ENCODE results near the gene IKZF2. TPM values are rescaled to one million over a fixed set of nuclear protein-coding genes. Genes with fewer than 3 reads are reported as not detected.

The IKZF2 gene
- total RNA-seq, 1 experiment from 2014 or later, result 0.14 TPM

DNA sequence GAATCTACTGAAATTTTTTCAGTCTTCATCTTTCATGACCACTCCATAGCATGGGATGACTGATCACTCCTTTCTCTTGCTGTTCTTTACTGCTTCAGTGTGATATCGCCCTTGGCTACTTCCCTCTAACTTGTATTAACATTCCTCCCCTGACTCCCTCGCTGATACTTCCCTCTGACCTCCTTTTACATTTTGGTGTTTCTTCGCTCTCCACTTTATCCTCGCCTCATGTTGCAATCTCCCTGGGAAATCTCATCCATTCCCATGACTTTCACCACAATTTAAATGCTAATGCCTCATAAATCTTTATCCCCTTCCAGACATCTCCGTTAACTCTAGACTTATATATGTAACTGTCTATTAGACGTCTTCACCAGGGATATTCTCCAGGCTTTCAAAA is 167.3 kb downstream of the IKZF2 start:
- in situ Hi-C loops (cut with HindIII; ENCODE audit: low pct_unique_long_range_greater_than_20kb, low sequenced_read_pairs), result no loop called here

DNA sequence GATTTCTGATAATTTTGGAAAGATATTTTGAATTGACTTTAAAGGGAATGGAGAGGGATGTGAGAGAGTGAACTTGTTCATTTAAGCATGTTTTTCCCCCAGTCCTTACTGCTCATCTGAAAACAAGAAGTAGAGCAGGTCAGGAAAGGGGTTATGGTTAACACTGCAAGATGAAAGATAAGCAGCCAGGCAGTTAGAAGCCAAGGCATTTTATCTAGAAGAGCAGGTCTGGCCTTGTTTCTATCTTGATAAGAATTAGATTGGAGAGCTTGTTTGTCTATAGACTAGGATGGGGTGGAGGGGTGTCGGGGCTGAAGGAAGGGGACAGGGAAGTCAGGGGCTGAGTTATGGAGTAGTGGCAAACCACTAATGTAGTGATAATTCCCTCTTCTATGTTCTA is 171.6 kb downstream of the IKZF2 start:
- DNase-seq (ENCODE audit: low read depth), result no peak
- in situ Hi-C loops (cut with HindIII; ENCODE audit: low pct_unique_long_range_greater_than_20kb, low sequenced_read_pairs), result no loop called here

More for the DNA sequence above, 167.3 kb downstream of the IKZF2 start:
- DNase-seq (ENCODE audit: low read depth), result no peak

DNA sequence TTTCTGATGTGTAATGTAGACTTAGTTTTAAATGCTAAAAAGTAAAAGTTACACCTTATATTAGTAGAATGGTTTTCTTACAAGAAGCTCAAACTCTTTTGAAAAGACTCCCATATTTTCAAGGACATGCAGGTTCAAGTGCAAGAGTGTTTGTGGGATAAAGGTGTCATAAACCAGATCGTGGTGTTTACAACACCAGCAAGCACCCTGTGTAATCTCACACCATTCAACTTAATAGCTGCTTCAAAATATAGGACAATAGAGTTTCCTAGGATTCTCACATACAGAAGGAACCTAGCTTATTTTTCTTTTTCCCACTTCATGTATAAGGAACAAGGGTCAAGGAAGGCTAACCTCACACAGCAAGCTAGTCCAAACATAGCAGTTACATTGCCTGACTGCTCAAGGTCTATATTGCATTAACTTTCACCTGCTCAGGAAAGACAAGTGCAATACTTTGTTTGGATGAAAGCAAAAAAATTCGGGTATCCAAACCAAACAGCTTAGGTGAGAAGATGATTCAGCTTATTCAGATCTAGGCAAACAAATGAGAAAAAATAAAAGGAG is 172.3 kb downstream of the IKZF2 start:
- in situ Hi-C loops (cut with HindIII; ENCODE audit: low pct_unique_long_range_greater_than_20kb, low sequenced_read_pairs), result no loop called here
- DNase-seq (ENCODE audit: low read depth), result no peak

DNA sequence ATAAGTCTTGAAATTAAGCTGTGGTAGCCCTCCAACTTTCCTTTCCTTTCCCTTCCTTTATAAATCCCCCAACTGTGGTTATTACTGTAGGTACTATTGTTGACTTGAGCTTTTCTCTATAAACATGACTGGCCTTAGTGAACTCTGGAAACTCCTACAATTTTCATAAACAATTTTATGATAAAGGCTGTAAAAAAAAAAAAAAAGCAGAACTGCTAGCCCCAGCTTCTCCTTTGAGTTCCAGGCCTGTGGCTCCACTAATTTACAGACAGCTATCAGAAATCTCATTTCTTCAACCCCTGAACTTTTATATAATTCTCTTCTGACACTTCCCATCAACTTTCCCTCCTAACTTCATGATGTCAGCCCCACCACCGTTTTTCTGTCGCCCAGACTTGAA is 174.3 kb downstream of the IKZF2 start:
- in situ Hi-C loops (cut with HindIII; ENCODE audit: low pct_unique_long_range_greater_than_20kb, low sequenced_read_pairs), result no loop called here

DNA sequence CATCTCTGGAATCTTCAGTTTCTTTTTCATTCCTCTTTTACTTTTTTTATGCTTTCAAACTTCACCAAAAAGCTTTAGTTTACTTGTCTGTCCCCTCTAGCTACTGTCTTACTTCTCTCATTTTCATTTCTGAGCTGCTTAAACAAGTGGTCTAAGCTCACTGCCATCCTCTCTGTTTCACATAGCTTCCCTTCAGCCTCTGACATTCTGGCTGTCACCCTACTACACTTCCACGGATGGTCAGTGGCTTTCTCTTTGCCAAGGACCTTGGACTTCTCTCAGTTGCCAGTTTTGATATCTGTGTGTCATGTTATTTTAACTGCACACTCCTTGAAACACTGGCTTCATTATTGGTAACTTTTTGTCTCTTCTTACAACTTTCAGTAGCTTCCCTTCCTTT is 176.1 kb downstream of the IKZF2 start:
- in situ Hi-C loops (cut with HindIII; ENCODE audit: low pct_unique_long_range_greater_than_20kb, low sequenced_read_pairs), result no loop called here
- DNase-seq (ENCODE audit: low read depth), result no peak

More for the DNA sequence above, 174.3 kb downstream of the IKZF2 start:
- no peak for DNase-seq (ENCODE audit: low read depth)

DNA sequence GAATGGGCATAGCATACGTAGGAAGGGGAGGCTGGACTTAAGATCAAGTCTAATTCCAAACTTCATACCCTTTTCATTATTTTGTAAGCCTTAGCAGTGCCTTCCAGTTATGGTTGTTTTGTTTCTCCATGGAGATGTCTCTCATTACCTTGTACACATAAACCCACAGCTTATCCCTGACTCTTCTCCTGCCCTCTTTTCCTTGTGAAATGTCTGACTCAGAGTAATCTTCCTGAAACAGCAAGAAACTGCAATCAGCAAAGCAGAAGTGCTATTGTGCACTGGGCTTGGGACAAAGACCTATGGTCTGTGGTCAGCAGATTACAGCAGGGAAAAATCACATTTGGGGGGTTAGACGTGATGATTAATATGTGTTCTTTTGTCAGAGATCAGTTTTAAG is 176.7 kb downstream of the IKZF2 start:
- in situ Hi-C loops (cut with HindIII; ENCODE audit: low pct_unique_long_range_greater_than_20kb, low sequenced_read_pairs), result no loop called here
- no peak for DNase-seq (ENCODE audit: low read depth)

DNA sequence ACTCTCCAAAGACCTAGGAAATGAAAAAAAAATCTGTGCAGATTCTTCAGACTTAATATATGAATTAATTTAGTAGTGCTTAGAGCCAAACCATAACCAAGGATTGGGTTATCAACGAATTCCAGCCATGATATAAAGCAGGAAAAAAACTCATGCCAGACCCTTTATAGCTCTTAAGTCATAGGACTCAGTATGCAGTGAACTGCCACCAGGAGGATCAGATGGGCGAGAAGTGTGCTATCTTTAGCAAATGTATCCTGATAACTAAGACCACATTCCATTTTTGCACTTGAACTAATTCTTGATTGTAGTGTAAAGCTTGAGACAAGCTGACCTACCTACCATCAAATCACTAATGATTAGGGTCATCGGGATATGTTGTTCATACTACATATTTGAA is 178.1 kb downstream of the IKZF2 start:
- no peak for DNase-seq (ENCODE audit: low read depth)
- in situ Hi-C loops (cut with HindIII; ENCODE audit: low pct_unique_long_range_greater_than_20kb, low sequenced_read_pairs), result no loop called here

DNA sequence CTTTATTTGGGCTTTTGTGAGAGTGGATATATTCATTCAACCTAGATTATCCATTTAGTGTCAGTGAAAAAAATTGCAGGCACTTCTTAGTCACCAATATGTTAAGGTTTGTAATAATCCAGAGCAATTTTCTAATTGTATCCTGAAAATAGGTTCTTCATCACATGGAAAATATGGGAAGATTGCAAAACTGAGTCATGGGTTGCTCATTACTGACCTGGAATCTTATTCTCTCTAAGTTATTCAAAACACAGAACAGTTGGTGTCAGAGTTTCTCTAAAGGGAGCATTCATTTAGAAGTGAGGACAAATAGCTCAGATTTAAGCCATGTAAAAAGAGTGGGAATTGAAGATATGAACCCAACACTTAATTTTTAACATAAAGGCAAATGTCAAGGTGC is 181.3 kb downstream of the IKZF2 start:
- DNase-seq (ENCODE audit: low read depth), result no peak
- in situ Hi-C loops (cut with HindIII; ENCODE audit: low pct_unique_long_range_greater_than_20kb, low sequenced_read_pairs), result no loop called here

DNA sequence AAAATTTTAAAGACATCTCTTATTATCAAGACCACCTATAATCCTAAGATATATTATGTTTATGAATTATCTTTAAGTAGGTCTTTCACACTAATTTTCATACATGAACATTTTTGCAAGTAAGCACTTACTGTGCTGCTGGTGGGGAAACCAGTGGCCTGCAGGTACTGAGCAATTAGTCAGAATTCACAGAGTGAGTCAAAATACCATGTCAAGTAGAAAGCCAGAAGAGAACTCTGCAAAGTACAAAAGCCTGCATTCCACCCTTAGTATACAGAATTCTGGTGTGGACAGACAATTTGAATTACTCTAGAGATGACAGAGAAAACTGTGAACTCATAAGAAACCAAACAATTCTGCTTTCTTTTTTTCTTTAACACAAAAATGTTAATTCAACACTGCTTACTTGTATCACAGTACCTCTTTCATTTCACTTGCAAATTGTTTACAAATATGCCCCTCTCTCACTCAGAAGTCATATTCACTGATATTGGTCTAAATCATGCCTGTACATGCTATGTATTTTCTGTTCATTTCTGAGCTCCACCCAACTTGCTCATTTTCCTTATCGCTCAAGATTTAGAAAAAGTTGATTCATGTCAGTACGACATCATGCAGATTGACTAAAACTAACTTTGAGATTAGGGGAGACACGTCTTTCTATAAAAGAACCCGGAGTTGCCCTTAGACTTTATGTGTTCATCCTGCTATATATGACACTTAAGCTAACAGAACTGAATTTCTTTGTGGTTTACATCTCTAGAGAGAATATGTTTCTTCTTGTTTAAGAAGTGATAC is 182.9 kb downstream of the IKZF2 start:
- DNase-seq (ENCODE audit: low read depth), result no peak
- in situ Hi-C loops (cut with HindIII; ENCODE audit: low pct_unique_long_range_greater_than_20kb, low sequenced_read_pairs), result no loop called here

DNA sequence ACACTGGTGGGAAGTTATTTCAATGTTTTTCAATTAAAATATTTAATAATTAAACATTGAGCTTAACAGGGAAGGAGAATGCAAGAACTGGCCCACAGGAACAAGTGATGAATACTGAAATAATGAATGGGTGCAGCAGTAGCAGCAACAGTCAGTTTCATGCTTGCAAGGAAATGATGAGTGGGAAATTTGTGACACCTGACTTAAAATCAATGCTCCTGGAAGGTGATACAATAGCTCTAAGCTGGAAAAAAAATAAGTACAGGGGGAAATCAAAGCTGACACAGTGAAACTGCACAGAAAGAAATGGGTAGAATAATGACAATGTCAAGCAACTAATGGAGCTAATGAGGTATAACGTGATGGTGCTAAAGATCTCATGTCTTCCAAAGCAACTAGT is 184.5 kb downstream of the IKZF2 start:
- no peak for DNase-seq (ENCODE audit: low read depth)
- in situ Hi-C loops (cut with HindIII; ENCODE audit: low pct_unique_long_range_greater_than_20kb, low sequenced_read_pairs), result no loop called here

DNA sequence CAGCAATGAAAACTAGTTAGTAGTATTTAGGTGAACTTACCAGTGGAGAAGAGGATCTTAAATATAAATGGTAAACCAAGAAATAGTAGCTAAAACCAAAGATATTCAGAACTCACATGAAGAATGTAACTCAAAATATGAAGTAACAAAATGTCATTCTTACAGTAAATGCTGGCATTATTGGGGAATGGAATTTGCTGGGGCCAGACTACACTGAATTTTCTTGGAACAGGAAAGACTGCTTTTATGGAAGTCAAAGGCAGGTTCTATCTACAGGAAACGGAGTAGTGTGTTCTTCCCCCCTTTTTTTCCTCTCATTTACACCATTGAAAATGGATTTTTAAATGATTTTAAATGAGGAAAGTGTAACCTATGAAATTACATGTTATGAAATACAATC is 188.7 kb downstream of the IKZF2 start:
- in situ Hi-C loops (cut with HindIII; ENCODE audit: low pct_unique_long_range_greater_than_20kb, low sequenced_read_pairs), result no loop called here

DNA sequence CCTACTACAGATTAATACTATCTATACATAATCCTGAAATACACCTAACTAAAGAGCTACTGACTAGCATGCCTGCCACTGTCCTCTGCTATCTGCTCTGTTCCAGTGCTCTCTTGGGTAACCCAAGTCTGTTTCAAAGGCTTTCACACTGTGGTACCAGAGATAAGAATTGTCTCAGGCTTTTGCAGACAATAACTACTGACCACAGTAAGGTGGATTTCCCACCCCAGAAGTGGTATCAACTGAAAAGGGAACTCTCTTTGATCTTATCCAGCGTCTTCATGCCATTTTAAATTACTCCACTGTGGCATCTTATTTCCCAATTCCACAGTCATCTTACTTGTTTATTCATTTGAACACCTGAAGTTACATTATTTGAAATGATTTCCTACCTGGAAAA is 190.2 kb downstream of the IKZF2 start:
- in situ Hi-C loops (cut with HindIII; ENCODE audit: low pct_unique_long_range_greater_than_20kb, low sequenced_read_pairs), result no loop called here

More for the DNA sequence above, 188.7 kb downstream of the IKZF2 start:
- no peak for DNase-seq (ENCODE audit: low read depth)

DNA sequence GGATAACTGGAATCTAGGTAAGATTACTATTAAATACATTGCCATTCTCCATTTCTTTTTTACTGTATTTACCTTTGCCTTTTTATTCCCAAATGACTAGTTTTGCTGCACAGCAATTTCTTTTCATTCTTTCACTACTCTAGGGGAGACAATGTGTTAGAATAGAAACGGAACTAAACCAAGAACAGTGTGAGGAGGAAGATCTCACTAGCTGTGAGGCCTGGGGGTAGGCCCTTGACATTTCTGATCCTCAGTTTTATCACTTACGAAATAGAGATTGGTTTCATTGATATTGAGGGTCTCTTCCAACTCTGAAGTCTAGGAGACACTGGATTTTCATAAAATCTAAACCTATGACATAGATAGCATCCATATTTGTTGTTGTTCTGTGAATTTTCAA is 191.1 kb downstream of the IKZF2 start:
- in situ Hi-C loops (cut with HindIII; ENCODE audit: low pct_unique_long_range_greater_than_20kb, low sequenced_read_pairs), result no loop called here
- no peak for DNase-seq (ENCODE audit: low read depth)

More for the DNA sequence above, 190.2 kb downstream of the IKZF2 start:
- no peak for DNase-seq (ENCODE audit: low read depth)

DNA sequence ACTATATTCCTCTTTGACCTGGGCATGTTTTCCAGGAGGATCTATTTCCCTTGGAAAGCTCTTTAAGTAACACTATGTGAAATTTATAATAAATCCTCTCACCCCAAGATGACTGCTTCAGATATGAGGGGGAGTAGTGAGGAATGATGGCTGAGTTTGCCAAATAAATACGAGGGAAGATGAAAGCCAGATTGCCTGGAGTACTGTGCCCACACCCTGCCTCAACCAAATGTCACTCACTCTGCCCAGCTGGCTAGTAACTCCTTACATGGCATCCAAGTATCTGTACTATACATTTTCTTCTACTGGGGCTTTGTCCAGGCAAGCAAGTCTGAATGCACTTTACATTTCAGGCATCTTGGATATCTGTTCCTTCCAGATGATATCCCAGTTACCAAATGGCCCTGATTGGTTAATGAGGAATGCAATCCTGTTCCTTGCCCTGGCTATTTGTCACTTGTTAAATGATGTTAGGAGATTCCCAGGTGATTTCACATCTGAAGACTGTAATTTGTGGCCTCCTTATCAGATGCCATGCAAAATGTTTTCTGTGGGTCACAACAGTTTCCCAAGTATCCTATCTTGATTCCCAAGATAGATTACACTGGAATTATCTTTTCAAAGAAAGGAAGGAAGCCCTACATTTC is 191.8 kb downstream of the IKZF2 start:
- in situ Hi-C loops (cut with HindIII; ENCODE audit: low pct_unique_long_range_greater_than_20kb, low sequenced_read_pairs), result no loop called here
- no peak for DNase-seq (ENCODE audit: low read depth)

DNA sequence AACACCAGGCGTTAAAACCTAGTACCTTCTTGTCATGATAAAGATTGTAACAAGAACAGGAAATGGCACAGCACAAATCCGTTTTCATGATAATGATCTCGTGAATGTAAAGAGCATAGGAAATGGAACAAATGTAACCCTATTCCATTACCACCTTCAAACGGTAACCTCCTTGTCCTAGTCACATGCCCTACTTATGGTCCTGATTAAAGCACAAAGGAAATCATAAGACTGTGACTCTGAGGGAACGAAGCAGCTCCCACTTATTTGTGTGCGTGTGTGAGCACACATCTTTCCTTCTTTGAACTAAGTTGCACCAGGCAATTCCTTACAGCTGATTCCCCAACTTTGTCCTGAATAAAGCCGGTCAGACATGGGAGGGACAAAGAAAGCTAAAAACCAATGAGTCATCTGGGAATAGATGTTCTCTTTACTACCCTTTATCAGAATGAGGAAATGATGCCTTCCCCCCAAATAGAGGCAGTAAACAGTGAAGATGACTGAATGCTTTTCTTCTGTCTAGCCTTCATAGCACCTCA is 192.6 kb downstream of the IKZF2 start:
- in situ Hi-C loops (cut with HindIII; ENCODE audit: low pct_unique_long_range_greater_than_20kb, low sequenced_read_pairs), result no loop called here
- no peak for DNase-seq (ENCODE audit: low read depth)

DNA sequence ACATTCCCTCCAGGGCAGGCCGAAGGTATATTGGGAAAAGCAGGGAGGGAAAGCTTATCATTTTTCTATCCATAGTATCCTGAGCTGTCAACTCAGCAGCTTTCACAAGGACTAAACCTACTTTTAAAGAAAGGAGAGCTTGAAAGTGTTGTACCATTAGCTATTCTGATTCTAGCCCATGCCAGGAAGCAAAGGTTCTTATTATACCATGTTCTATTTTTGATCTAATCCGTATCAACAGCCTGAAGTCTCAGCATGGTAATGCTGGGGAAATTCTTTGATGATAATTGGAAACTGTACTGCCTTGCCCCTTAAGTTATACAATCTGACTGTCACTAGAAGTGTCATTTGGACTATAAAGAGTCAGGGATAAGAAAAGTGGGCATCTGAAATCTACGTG is 193.3 kb downstream of the IKZF2 start:
- in situ Hi-C loops (cut with HindIII; ENCODE audit: low pct_unique_long_range_greater_than_20kb, low sequenced_read_pairs), result no loop called here
- DNase-seq (ENCODE audit: low read depth), result no peak

DNA sequence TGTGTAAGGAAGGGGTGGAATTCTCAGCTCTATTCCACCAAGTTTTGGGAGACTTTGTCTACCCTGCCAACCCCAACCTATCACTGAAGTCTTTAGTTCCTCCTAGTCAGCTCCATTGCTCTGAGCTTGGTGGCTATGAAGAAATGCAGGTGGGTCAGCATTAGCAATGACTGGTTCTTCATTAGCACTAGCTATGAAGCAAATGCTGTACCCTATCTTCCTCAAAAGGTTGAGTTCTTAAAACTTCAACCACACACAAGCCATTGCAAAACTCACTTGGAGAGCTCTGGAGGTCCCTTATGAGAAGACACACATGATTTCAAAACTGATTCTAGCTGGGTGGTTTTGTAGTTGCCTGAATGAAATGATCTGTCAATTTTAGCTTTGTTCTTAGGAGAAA is 193.8 kb downstream of the IKZF2 start:
- no peak for DNase-seq (ENCODE audit: low read depth)
- in situ Hi-C loops (cut with HindIII; ENCODE audit: low pct_unique_long_range_greater_than_20kb, low sequenced_read_pairs), result no loop called here

DNA sequence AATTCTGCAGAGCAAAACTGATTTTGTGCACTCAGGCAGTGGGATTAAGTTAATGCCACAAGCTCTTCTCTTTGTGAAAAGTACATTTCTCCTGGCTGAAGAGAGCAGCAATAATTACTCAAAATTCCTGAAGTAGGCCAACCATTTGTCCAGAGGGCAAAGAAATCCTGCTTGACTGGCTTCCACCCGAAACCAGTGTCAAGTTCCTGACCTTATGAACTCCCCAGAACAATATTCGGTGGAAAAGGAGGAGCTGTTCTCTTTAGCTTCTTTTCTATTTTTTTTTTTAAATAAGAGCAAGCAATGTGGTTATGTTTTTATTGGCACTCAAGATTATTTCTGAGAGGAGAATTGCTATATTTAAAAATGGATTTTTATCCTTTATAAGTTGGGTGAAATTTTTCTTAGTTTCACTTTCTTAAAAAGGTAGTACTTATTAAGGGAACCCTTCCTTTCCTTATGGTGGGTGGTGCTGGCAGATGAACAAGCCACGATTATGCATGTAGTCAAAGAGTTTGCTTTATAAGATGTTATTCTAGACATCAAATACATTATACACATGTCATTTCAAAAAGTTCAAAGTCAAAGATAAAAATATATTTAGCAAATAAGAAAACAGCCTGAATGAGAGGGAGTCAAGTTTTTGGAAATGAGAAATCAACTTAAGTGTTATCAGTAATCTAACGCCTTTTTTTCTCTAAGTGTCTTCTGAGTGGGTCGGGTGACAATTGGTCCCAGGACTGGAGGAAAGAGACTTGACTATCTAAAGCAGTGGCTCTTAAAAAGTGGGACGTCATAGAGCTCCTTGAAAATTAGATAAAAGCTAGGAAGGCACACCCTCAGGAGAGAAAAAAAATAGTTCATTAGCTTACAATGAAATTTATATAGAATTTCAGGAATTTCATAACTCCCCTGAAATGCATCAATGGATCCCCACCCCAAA is 194.5 kb downstream of the IKZF2 start:
- no peak for DNase-seq (ENCODE audit: low read depth)
- in situ Hi-C loops (cut with HindIII; ENCODE audit: low pct_unique_long_range_greater_than_20kb, low sequenced_read_pairs), result no loop called here
